GM19023 (cell line): ENCODE data around the gene MACROD2.

Experiments used
- ATAC-seq: cut with Tn5 transposase; IDR thresholded peaks from one replicate; pipeline ENCODE4 v1.9.1; 2021; ENCODE audit warnings: mild to moderate bottlenecking, moderate library complexity; ENCODE audit not compliant: unreplicated experiment

MACROD2 gene

DNA sequence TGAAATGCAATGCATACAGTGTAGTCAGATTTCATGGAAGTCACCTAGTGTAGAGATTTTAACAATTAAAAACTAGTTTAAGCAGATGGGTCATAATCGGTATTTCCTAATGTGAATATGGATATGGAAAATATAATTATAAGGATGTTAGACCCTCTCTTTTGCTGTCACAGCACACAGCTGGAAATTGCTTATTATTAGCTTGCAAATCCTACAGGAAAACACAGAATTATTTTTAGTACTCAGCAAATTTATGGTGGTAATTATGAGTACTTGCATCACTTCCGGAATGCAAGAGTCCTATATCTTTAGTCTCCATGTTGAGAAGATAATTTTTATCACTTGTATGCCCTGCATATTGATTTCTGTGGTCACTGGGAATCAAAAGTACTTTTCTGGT is 1584.4 kb downstream of the MACROD2 start:
- ATAC-seq: no peak

DNA sequence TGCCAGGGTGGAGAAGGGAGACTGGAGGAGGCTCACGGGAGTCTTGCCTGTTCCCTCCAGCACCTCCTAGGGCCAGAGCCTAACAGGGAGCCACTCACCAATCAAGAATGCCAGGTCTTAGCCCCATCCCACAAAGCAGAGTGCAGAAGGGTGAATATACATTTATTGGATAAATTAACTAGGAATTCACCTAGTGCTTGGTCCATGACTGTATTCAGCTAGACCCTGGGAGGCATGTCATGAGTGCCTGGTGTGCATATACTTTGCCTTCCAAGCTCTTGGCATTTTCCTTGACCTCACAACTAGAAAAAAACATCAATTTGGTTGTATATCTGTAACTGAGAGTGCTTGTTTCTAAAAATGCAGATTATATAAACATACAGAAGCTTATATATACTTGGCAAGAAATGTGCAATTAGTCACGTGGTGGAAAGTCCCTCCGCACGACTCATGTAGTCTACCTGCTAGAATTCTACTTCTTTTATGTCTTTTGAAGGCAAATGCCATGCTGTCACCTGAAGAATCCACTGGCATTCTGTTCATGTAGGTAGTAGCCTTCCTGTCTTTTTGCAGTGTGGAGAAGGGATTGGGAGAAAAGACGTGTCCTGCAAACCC is 1586.9 kb downstream of the MACROD2 start:
- no peak for ATAC-seq

DNA sequence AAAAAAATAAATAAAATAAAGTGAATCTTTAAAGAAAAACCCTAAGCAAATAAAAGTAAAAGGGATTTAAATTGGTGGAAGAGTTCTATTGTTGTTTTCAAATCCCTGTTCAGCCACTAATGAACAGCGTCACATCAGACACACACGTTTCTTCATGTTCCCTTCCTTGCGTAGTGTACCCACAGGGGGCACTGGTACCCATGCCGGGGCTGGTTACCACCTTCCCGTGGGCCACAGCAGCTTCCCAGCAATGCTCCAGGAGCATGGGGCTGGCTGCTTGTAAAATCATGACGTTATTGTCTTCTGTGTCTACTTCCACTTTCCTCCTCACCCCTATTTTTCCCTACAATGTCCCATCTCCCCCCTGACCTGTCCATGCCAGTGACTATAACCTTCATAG is 1589.2 kb downstream of the MACROD2 start:
- ATAC-seq: no peak

DNA sequence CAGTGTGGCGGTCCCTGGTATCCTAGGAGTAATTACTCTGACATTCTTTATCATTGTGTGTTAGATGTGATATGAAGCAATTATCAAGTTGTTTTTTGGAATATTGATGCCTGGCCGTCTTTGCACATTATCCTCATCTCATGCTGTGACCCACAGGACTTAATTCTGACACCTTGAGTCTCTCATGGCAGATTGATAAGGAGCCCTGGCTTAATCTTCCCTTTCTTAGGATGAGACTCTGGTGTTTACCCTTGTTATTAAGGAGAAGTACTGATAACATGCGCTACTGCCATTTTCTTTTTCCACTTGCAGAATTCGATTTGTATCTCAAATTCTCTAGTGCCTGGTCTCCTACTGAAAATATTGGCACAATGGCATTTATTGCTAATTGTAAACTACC is 1597.8 kb downstream of the MACROD2 start:
- no peak for ATAC-seq

DNA sequence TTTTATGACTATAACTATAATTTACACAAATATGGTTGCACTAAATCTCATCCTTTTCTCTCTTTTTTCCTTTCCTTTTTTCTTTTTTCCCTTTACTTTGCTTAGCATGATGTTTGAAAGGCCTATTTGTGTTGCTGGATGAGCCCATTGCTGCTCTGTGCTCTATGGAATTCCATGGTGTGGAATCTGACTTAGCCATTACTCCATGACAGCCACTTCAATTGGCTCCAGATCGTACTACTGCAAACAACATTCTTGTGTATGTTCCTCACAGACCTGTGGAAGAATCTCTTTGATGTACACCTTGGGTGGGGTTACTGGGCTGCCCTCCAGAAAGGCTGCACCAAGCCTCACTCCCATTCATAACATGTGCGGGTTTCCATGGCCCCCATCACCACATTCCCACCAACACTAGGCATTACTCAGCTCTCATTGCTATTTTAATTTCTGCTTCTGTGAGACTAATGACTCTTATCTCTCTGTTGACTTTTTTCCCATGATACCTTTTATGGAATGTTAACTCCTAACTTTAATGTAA is 1598.9 kb downstream of the MACROD2 start:
- no peak for ATAC-seq

DNA sequence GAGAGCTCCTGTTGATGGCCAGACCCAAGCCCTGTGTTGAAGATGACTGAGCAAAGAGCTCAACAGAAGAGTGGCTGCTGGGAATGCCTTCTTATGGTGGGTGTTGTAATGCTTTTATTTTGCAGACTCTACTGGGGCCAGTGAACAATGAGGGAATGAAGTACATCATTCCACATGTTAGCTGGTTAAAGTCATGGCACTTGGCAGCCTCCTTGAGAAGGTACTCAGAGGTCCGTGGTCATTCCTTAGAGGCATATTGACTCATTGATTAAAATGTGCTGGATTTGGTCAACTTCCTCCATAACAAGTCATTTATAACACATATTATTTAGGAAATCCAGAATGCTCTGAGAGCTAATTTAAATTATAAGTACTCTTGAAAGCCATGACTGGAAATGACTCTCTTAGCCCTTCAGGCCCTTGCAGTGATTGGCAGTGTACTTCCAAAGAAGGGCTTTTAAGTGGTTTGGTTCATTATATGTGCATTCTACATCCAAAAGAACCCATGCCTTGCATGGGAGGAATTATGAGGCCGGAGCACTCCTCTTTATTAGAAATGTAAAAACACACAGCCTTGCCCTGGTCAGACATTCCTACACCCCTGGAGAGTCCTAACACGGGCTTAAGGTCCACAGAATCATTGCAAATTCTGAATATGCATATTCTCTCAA is 1601.0 kb downstream of the MACROD2 start:
- ATAC-seq: no peak

DNA sequence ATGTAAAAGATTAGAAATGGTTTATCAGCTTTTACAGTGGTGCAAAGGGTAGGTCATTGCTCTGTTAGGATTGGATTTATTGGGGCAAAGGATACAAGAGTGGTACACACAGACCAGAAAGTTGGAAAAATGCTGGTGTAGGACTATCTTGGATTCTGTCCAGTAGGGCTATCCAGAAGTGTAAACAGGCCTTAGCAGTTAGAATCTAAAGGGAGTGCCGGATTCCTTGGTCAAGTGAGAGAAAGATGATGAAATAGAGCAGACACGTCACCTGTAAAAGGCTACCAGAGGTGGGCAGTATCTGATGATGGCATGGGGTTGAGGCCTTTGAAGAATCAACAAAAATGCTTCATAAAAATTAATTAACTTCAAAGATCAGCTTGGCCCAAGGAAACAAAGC is 1602.0 kb downstream of the MACROD2 start:
- ATAC-seq: no peak

DNA sequence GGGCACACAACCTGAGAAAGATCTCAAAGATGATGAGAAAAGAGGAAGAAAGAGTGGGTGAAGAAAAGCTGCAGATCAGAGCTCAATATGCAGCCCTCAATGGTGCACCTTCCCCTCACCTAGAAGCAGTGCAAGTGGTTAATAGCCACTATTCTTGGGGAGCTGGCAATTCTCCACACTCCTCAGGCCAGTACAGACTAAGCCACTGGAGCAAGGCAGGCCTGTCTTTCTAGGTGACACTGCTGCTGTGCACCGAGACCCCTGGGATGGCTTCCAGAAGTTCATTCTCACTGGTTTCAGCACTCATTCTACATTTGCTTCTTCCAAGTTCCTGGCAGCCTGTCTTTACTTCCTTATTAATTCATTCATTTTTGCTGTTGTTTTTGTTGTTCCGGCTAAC is 1604.6 kb downstream of the MACROD2 start:
- ATAC-seq: no peak

DNA sequence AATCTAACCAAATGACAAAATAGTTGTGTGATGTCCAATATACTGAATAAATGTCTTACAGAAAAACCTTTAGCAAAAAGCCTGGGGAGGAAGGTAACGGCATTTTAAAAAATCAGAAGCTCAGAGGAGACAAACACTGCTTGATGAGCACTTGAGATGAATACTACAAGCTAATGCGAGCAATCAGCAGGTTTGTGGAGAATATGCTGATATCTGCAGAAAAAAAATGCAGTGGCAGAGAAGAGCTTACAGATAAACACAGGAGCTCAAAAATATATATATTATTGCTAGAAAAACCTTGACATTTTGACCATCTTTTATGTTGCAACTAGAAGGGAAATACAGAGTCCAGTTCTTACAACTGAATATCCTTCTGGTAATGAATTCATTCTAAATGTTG is 1605.2 kb downstream of the MACROD2 start:
- ATAC-seq: no peak

DNA sequence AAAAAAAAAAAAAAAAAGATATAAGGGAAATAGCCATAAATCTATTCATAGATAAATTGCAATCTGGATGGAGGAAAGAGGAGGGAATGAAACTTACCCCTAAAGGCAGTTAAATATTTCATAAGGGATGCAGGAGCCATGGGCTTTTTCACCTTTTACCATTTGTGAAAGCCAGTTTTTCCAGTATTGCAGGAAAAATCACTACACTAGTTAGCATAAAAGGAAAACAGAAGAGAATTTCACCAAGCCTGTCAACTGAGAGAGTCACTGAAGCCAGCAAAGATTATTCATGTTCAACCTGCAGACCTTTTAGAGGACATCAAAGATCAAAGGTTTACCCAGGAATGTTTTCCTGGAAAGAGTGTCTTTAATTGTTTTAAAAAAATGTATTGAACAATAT is 1608.2 kb downstream of the MACROD2 start:
- ATAC-seq: no peak

DNA sequence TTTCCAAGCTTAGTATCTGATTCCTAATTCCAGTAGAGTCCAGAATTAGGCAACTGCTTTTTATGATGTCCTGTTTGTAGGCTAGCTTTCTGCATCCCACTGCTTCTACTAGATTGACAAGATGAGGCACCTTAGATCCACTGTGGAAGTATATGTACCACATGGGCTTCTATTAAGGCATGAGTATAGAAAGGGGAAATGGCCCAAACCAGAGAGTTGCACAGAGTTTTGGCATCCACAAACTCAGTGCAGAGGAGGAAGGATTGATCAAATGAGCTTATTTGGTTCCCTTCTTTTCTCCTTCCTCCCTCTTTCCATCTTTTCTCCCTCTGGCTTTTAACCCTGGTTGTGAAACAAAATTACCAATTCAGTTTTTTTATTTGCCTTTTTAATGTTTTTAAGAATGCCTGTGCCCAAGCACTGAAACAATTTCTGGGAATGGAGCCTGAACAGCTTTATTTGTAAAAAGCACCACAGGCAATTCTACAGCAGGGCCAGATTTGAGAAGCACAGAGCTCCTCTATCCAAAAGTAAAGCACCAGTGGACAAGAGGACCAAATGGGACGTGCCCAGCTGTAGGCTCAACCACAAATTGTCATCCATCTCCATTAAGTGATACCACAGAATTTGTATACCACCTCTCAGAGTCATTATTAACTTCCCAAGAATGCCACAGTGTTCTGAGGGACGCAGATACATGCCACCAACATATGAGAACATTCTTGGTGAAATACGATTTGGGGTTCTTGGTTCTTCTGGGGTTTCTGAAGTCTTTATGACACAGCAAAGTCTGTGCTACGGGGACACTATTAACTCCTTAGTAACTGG is 1608.9 kb downstream of the MACROD2 start:
- ATAC-seq: no peak

DNA sequence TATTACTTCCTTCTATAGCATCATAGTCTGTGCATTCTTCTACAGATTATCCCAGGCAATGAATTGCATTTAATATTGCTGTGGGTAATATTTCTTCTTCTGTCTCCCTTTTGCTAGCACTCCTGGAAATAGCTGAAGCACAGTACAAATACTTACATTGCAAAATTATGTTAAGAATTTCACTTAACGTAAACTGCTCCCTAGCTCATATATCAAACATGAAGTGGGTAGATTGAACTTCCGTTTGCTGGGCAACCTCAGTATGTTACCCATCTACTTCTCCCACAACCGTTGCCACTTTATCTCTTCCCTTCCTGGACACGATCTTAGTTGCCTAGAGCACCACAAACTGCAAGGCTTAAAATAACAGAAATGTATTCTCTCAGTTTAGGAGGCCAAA is 1614.6 kb downstream of the MACROD2 start:
- ATAC-seq: no peak

DNA sequence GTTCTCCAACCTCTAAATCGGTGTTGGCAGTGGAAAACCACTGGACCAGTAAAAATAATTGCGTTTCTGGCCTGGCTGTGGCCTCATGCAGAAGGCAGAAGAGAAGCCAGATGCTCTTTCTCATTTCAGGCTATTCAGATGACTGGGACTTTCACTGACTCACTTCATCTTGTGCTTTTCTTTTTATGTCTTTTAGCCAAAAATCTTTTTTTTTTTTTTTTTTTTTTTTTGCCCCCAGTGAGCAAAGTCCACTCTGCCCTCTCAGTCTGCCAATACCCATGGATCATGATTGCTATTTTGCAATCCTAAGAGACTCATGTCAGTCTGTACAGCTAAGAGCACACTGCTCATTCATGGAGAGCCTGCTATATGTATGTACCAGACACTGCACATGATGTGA is 1615.5 kb downstream of the MACROD2 start:
- ATAC-seq: no peak

DNA sequence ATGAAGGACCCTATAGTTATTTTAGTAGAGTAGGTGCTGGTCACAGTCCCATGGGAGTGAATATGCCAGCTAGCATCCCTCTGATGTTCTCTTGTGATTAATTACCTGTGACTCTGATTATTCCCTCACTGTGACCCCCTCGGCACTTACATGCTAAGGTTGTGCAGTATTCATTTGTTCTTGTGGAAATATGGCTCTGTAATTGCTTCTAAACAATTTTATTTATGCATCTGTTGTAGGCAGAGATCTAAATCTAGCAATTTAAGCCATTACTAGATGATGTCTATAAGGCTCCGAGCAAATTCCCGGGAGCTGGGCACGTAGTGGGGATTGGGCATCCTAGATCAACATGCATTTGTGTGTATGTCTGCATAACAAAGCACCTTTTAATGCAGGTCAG is 1616.2 kb downstream of the MACROD2 start:
- no peak for ATAC-seq

DNA sequence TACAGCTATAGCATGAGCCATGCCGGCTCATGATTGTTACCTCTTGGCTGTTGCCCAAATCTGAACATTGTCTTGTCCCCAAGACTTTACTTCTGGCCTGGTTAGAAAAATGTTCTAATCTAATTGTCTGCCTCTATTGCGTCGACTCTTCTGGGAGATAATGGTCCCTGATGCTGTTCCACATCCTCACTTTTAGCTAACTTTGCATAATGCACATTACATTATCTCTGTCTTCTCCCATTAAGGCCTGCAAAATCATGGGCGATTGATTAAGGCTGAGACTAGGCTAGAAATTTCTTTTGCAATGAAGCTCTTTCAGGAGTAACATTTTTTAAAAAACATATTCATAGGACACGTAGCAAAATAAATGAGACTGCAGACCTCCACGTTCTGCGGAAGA is 1616.9 kb downstream of the MACROD2 start:
- ATAC-seq: no peak

DNA sequence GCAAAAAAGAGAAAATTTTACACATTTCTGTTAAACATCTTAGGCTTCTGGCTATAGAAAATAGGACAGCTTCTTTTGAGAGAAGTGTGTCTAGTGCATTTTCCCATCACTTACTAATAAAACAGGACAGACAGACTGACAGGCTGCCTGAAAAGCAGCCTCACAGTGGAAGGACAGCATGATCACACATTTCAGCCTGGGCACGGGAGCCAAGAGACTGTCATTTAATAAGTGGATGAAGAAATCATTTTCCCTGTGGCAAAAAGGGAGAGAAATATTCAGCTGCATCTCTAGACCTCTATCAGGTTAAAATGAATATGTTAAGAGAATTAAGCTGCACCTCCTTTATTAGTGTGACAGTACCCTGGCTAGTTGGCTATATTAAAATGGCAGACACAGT is 1617.5 kb downstream of the MACROD2 start:
- ATAC-seq: no peak

DNA sequence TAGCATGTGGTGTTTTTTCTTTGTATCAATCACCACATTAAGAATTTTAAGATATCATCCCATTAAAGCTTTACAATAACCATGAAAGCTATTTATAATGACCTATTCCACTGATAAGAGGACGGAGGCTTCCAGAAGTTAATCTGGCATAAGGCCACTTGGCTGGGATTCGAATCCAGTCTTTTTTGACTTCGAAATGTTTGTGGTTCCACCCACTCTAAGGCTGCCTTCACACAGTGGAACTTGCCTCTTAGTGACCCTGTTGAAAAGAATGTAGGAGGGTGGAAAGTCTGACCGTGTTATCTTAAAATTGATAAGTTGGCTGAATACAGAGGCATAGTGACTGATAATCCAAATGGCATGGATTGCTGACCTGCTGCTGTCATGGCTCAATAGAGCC is 1618.2 kb downstream of the MACROD2 start:
- ATAC-seq: no peak

DNA sequence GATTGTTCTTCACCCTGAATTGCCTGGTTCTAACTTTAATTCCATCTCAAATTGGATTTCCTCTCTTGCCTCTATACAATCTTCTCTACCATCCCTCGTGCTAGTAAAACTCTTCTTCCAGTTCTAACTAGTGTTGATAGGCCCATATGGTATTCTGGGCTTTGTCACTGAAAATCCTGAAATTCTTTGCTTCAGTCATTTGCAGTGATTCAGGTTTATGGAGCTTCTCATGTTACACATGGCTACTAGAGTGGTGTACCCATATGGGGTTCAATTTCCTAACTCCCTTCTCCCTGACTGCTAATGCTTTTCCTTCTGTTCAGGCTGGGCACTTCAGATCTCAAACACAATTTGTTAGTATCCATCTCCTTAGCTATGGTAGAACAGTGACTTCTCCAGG is 1621.3 kb downstream of the MACROD2 start:
- no peak for ATAC-seq

DNA sequence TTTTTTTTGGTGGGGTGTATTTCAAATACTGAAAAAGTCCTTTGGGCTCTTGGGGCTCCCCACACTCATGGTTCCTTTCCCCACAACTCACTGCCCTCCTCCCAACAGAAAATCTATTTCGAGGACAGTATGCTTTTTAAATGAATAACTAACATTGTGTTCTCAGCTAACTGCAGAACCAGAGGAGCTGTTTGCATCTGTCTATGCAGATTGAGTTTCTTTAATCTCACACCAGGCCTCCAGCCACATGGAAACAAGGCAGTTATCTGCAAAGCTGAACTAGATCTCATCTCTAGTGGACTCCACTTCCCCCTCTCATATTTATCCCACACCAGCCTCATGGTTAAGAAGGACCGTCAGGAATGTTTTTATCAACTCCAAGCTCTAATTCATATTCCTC is 1622.8 kb downstream of the MACROD2 start:
- ATAC-seq: no peak

DNA sequence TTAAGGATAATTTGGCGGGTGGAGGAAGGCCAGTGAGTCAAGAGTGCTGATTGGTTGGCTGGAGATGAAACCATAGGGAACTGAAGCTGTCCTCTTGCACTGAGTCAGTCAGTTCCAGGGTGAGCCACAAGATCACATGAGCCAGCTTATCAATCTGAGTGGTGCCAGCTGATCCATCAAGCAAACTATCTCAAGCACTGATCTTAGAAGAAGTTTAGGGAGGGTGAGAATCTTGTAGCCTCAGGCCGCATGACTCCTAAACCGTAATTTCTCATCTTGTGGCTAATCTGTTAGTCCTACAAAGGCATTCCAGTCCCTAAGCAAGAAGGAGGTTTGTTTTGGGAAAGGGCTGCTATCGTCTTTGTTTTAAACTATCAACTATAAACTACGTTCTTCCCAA is 1623.6 kb downstream of the MACROD2 start:
- ATAC-seq: no peak

DNA sequence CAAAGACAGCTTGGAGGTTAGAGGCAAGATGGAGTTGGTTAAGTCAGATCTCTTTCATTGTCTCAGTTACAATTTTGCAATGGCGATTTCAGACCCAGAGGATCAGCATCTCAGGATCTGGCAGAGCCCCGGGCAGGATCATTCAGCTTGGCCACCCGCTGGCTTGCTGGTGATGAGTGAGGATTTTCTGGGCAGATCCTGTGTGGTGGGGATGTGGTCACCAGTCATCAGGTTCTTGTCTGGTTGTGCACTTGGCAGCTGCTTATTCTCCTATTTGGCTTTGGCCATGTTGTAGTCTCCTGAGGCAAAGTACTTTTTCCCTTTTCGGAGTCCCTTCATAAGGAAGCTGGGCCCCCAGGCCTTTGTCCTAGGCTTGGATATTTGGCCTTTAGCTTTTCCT is 1624.0 kb downstream of the MACROD2 start:
- no peak for ATAC-seq

DNA sequence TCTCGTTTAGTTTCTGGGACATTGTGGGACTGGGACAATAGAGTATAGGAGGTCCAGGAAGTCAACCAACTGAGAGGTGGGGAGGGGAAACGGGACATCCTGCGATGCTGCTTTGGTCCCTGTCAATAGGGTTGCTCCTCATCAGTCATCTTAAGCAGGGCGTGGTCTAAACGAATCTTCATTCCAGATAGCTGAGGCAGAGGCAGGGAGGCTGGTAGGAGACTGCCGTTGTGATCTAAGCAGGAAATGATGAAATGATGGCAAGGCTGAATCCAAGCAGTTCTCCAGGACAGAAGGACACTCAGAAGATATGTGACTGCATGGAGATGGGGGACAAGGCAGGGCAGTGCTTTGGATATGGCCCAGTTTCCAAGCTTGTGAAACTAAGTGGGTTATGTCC is 1624.5 kb downstream of the MACROD2 start:
- no peak for ATAC-seq
